K562 (cell line): ENCODE results near the gene HIF1A.

Experiments
- ESRRA ChIP-seq: fragments of 450-650 bp; IDR thresholded peaks from 2 replicates; pipeline ENCODE4 v1.6.1; 2014; ENCODE audit warnings: low read depth, mild to moderate bottlenecking, moderate library complexity, borderline replicate concordance
- EZH2 ChIP-seq: IDR thresholded peaks from 2 replicates; pipeline ENCODE4 v1.6.1; 2012; ENCODE audit warnings: low read depth, mild to moderate bottlenecking, inconsistent platforms, low read length, borderline replicate concordance
- NR2C2 ChIP-seq, 2 experiments: fragments of 200-800 bp in 1 of 2; sonication (Bioruptor generic) in 1 of 2; sonication (generic) in 1 of 2; formaldehyde crosslinking in 1 of 2; IDR thresholded peaks; 2 replicates each; pipeline versions ENCODE4 v1.6.1 to v1.8.0; 2016 to 2022; ENCODE audit warnings: mild to moderate bottlenecking in 1 of 2, missing compliant biosample characterization in 1 of 2, missing genetic modification characterization in 1 of 2, missing genetic modification reagents in 1 of 2
- POLR2A ChIP-seq: fragments of 450-650 bp; conservative IDR thresholded peaks from 2 replicates; pipeline ENCODE4 v1.6.1; 2016
- POLR2H ChIP-seq: IDR thresholded peaks from 2 replicates; pipeline ENCODE4 v1.6.1; 2016; ENCODE audit warnings: missing genetic modification characterization, low read depth, mild to moderate bottlenecking, control low read depth, missing compliant biosample characterization, moderate library complexity
- SIN3A ChIP-seq, 2 experiments: fragments of 150-350 bp in 1 of 2; IDR thresholded peaks; 2 replicates each; pipeline ENCODE4 v1.6.1; 2011 to 2016; ENCODE audit warnings: borderline replicate concordance in 2 of 2, low read depth in 2 of 2, low read length in 2 of 2, mild to moderate bottlenecking in 2 of 2, moderate library complexity in 2 of 2; ENCODE audit not compliant: control insufficient read depth in 1 of 2
- SRSF3 ChIP-seq: fragments of 200-400 bp; formaldehyde crosslinking; IDR thresholded peaks from 2 replicates; pipeline ENCODE4 v1.6.1; 2016; ENCODE audit warnings: mild to moderate bottlenecking, low read length, moderate library complexity; ENCODE audit not compliant: insufficient read depth
- ZNF274 ChIP-seq: IDR thresholded peaks from 2 replicates; pipeline ENCODE4 v1.6.1; 2011; ENCODE audit warnings: low read depth, mild to moderate bottlenecking, low read length, moderate library complexity, borderline replicate concordance
- TF ChIP-seq, protein P1 (sequence below), 3 experiments: IDR thresholded peaks in 2 of 3; conservative IDR thresholded peaks in 1 of 3; 2 replicates each; pipeline ENCODE4 v1.5.1; 2011 to 2012; ENCODE audit warnings: low read length in 3 of 3, mild to moderate bottlenecking in 3 of 3, control low read depth in 2 of 3, improper control_type of control experiment in 1 of 3, inconsistent platforms in 1 of 3, low read depth in 1 of 3, mixed read lengths in 1 of 3, moderate library complexity in 1 of 3; ENCODE audit not compliant: insufficient read depth in 2 of 3
- TF ChIP-seq, protein P2 (sequence below): sonication (generic); formaldehyde crosslinking; IDR thresholded peaks from 2 replicates; pipeline ENCODE4 v1.8.0; 2022; ENCODE audit warnings: missing genetic modification reagents, mild to moderate bottlenecking, borderline replicate concordance
- TF ChIP-seq, protein P3 (sequence below), 2 experiments: fragments of 450-650 bp; formaldehyde crosslinking in 1 of 2; IDR thresholded peaks; 2 replicates each; pipeline versions ENCODE4 v1.4.0 to v1.6.1; 2014 to 2020; ENCODE audit warnings: mild to moderate bottlenecking in 2 of 2, borderline replicate concordance in 1 of 2, low read depth in 1 of 2

DNA sequence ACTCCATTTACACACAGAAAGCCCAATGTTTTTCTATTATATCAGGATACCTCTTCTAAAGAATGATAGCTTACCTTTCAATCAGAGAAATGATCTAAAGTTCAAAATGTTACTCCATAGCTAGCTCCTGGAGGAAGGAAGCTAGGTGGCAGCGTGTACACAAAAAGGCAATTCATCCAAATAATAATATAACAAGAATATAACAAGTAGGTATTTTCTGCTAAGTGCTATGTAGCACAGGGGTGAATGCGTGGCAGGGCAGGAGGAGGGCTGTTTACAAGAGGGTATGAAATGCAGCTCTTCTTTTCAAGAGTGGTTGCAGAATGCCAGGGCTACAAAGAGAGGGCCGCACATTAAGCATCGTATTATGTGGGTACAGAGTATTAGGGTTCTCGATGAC lies 66.2 kb downstream of the HIF1A start:
- TF ChIP-seq ZNF274: no peak
- TF ChIP-seq SRSF3: no peak
- TF ChIP-seq, protein P1, sequence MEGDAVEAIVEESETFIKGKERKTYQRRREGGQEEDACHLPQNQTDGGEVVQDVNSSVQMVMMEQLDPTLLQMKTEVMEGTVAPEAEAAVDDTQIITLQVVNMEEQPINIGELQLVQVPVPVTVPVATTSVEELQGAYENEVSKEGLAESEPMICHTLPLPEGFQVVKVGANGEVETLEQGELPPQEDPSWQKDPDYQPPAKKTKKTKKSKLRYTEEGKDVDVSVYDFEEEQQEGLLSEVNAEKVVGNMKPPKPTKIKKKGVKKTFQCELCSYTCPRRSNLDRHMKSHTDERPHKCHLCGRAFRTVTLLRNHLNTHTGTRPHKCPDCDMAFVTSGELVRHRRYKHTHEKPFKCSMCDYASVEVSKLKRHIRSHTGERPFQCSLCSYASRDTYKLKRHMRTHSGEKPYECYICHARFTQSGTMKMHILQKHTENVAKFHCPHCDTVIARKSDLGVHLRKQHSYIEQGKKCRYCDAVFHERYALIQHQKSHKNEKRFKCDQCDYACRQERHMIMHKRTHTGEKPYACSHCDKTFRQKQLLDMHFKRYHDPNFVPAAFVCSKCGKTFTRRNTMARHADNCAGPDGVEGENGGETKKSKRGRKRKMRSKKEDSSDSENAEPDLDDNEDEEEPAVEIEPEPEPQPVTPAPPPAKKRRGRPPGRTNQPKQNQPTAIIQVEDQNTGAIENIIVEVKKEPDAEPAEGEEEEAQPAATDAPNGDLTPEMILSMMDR (IDR thresholded peaks at IDR 0.05 in 2 of 3, conservative IDR thresholded peaks at IDR 0.05 in 1 of 3; ENCODE audit: insufficient read depth in 2 of 3, low read depth in 1 of 3, low read length in 3 of 3): no peak
- no peak for TF ChIP-seq SIN3A (IDR thresholded peaks at IDR 0.05; ENCODE audit: borderline replicate concordance in 2 of 2, control insufficient read depth in 1 of 2, low read depth in 2 of 2, low read length in 2 of 2)
- TF ChIP-seq, protein P2, sequence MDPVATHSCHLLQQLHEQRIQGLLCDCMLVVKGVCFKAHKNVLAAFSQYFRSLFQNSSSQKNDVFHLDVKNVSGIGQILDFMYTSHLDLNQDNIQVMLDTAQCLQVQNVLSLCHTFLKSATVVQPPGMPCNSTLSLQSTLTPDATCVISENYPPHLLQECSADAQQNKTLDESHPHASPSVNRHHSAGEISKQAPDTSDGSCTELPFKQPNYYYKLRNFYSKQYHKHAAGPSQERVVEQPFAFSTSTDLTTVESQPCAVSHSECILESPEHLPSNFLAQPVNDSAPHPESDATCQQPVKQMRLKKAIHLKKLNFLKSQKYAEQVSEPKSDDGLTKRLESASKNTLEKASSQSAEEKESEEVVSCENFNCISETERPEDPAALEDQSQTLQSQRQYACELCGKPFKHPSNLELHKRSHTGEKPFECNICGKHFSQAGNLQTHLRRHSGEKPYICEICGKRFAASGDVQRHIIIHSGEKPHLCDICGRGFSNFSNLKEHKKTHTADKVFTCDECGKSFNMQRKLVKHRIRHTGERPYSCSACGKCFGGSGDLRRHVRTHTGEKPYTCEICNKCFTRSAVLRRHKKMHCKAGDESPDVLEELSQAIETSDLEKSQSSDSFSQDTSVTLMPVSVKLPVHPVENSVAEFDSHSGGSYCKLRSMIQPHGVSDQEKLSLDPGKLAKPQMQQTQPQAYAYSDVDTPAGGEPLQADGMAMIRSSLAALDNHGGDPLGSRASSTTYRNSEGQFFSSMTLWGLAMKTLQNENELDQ (CRISPR knock-in tag): no peak
- TF ChIP-seq NR2C2 (CRISPR knock-in tag; IDR thresholded peaks at IDR 0.05): no peak
- TF ChIP-seq NR2C2 (tag; IDR thresholded peaks at IDR 0.05): no peak
- TF ChIP-seq, protein P3, sequence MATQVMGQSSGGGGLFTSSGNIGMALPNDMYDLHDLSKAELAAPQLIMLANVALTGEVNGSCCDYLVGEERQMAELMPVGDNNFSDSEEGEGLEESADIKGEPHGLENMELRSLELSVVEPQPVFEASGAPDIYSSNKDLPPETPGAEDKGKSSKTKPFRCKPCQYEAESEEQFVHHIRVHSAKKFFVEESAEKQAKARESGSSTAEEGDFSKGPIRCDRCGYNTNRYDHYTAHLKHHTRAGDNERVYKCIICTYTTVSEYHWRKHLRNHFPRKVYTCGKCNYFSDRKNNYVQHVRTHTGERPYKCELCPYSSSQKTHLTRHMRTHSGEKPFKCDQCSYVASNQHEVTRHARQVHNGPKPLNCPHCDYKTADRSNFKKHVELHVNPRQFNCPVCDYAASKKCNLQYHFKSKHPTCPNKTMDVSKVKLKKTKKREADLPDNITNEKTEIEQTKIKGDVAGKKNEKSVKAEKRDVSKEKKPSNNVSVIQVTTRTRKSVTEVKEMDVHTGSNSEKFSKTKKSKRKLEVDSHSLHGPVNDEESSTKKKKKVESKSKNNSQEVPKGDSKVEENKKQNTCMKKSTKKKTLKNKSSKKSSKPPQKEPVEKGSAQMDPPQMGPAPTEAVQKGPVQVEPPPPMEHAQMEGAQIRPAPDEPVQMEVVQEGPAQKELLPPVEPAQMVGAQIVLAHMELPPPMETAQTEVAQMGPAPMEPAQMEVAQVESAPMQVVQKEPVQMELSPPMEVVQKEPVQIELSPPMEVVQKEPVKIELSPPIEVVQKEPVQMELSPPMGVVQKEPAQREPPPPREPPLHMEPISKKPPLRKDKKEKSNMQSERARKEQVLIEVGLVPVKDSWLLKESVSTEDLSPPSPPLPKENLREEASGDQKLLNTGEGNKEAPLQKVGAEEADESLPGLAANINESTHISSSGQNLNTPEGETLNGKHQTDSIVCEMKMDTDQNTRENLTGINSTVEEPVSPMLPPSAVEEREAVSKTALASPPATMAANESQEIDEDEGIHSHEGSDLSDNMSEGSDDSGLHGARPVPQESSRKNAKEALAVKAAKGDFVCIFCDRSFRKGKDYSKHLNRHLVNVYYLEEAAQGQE (IDR thresholded peaks at IDR 0.05; ENCODE audit: borderline replicate concordance): no peak
- TF ChIP-seq, protein P3 (CRISPR knock-in tag; IDR thresholded peaks at IDR 0.05; ENCODE audit: low read depth): no peak
- TF ChIP-seq POLR2A: no peak
- TF ChIP-seq ESRRA: no peak
- TF ChIP-seq POLR2H (tag): no peak
- no peak for TF ChIP-seq EZH2
